GM18867 (cell line): Measurements from ENCODE around the gene WBP1.

ENCODE experiments used
- ATAC-seq: cut with Tn5 transposase; IDR thresholded peaks from one replicate; pipeline ENCODE4 v1.9.1; 2021; ENCODE audit warnings: mild to moderate bottlenecking, moderate library complexity; ENCODE audit not compliant: unreplicated experiment

The WBP1 gene

GRCh38 chr2:74501335-74502071, 43.3 kb downstream of the WBP1 start:
- no peak for ATAC-seq

- no peak for ATAC-seq
These were observed 44.0 kb downstream of the WBP1 start for GRCh38 chr2:74502147-74502719.

- ATAC-seq, result peak; percentile 31
These were observed 44.7 kb downstream of the WBP1 start for GRCh38 chr2:74502720-74503505.

- ATAC-seq, result no peak
These were observed 45.6 kb downstream of the WBP1 start for GRCh38 chr2:74503506-74504475.

GRCh38 chr2:74504591-74504990, 46.4 kb downstream of the WBP1 start:
- no peak for ATAC-seq

- no peak for ATAC-seq
These were observed 47.4 kb downstream of the WBP1 start for GRCh38 chr2:74505448-74506246.

- ATAC-seq, result peak; percentile 89
These were observed 49.1 kb downstream of the WBP1 start, which contains the start of gene PCGF1 for GRCh38 chr2:74507145-74507925. Gene PCGF1 (minus strand): TSS chr2:74507695. CDS start chr2:74507668, 27 bp downstream.

GRCh38 chr2:74507926-74508520, 49.8 kb downstream of the WBP1 start:
- ATAC-seq, result peak; percentile 6

GRCh38 chr2:74510272-74510671, 52.0 kb downstream of the WBP1 start:
- ATAC-seq, result no peak
